CD4-positive, alpha-beta T cell treated with Interferon gamma for 1 hour (primary cell): ENCODE results near the gene APOA4.

Experiments used
- DNase-seq: peaks from one replicate; pipeline ENCODE4 v3.0.0-alpha.2; 2020

The APOA4 gene

DNA sequence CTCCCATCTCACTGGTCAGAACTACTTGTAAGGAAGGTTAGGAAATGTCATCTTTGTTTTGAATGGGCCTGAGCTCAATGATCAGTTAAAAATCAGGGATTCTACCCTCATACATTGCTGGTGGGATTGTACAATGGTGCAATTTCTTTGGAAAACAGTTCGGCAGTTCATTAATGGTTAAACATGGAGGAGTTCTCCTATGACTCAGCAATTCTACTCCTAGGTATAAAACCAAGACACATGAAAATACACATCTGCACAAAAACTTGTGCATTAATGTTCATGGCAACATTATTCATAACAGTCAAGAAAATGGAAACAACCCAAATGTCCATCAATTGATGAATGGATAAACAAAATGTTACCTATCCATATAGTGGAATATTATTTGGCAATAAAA lies 26.6 kb downstream of the APOA4 start:
- no peak for DNase-seq

- no peak for DNase-seq
Observed at GRCh38 chr11:116794851-116795250, 28.3 kb downstream of the APOA4 start.

GRCh38 chr11:116793772-116794097 lies 29.4 kb downstream of the APOA4 start:
- DNase-seq: no peak

DNA sequence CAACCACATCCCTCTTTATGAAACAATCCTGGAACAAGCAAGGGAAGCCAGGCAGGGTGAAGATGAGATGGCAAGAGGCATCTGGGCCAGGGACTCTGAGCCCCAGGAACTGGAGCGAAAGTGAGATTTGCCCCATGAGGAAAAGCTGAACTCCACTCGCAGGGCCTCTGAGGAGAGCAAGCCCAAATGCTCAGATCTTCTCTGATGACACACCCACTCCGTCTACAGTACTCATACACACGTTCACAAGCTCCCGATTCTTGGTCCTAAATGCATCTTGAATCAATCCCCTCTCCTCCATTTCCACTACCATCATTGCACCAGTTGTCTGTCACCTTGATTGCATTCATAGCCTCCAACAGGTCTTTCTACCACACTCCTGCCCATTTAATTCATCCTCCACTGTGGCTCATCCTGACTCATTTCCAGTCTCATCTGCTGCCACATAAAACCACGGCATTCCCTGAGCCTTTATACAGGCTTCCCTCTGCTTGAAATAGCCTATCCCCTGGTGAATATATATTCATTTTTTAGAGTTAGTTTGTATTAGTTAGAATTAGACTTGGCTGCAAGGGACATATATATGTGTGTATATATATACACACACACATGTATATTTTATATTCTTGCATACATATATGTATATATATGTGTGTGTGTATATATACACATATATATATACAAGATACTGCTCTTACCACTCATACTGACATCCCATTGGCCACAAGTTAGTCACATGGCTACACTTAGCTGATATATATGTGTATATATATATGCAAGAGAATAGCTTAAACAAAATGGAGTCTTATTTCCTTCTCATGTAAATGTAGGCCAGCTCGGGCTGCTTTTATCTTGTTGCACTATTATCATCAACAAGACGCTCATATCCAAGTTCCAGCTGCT lies 30.0 kb downstream of the APOA4 start:
- no peak for DNase-seq

DNA sequence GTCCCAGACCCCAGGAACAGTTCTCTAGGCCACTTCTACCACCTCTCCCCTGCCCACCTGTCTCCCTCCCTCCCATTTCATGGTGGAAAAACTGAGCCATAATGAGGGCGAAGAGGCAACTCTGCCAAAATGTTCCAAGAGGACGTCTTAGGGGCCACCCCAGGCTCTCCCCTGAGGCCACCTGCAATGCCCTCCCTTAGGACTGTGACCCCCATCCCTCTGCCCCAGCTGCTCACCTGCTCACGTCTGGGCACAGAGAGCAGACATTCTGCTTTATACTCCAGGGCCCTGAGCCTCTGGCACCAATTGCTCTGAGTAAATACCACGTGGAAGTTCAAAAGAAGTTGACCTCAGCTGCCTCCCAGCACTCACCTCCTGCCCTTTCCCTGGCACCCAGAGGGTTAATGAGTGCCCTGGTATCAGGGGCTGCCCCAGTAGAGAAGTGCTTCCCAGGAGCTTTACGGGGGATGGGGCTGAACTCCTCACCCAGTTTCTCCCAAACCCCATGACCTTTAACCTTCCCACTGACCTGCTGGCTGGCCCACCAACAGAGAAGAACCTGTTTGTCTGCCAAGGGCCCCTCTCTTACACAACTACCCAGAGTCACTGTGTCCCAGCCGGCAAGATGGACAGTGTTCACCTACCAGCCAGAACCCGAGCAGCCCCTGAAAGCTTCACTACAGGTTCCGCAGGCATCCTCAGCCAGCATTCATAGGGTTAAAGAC lies 30.8 kb downstream of the APOA4 start:
- no peak for DNase-seq

GRCh38 chr11:116791813-116792143 lies 31.3 kb downstream of the APOA4 start, which contains the start of gene APOA5:
Gene APOA5, minus strand, starts transcription at chr11:116791879. Its CDS starts 19 bp downstream, at chr11:116791860.
- no peak for DNase-seq

DNA sequence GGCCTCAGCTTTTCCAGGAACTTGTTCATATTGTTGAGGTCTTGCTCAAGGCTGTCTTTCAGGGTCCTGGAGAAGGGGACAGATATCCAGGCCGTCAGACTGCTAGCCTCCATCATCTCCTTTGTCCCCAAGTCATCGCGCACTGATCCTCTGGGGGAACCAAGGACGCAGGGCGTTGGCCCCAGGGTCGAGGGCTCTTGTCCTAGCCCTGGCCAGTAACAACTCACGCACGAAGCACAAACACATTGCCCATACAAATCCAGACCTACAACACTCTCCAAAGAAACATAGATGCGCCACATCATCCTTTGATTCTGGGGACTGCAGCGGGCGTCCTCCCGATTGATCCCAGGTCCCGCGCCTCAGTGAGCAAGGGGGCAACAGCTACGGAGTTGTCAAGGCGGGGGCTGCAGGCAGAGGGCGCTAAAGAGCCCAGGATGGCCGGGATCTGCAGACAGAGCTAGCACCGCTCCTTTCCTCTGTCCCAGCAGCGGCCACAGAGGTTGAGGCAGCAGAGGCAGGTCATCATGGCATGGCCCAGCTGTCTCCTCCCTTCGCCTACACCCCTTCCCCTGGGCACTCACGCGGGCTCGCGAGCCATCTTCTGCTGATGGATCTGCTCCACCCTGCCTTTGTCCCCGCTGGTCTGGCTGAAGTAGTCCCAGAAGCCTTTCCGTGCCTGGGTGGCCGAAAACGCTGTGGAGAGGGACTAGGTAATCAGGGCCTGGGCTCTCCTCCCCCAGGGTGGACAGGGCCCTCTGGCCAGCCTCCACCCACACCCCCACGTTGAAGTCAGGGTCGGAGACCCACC lies 31.9 kb downstream of the APOA4 start:
- DNase-seq: peak; percentile 69

DNA sequence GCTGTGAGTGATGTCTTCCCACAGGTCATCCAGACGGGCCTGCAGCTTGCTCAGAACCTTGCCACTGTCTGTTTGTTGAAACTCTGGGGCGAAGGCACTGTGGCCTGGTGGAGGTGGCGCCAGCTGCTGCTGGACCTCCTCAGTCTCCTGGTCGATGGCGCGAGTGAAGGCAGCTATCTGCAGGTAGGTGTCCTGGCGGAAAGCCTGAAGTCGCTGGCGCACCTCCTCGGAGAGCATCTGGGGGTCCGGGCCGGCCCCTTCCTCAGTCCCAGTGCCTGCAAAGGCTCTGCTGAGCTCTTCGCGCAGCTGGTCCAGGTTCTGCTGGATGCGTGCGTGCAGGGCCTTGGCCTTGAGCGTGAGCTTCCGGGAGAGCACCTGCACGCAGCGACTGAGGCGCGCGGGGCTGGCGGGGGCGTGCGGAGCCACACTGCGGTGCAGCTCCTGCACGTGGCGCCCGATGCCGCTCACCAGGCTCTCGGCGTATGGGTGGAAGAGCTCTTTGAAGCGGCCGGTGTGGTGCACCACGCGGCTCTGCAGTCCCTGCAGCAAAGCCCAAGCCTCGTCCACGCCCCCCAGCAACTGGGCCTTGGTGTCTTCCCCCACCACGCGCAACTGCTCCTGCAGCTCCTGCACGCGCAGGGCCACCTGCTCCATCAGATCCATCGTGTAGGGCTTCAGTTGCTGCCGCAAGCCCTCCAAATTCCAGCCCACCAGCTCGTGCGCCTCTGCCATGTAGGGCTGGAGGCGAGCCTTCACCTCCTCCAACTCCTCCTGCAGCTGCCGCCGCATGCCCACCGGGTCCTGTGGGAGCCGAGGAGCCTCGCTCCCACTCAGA lies 32.7 kb downstream of the APOA4 start:
- no peak for DNase-seq

- DNase-seq: no peak
Observed at GRCh38 chr11:116788975-116789374, 34.1 kb downstream of the APOA4 start.

- no peak for DNase-seq
Observed at GRCh38 chr11:116788534-116788933, 34.6 kb downstream of the APOA4 start.

DNA sequence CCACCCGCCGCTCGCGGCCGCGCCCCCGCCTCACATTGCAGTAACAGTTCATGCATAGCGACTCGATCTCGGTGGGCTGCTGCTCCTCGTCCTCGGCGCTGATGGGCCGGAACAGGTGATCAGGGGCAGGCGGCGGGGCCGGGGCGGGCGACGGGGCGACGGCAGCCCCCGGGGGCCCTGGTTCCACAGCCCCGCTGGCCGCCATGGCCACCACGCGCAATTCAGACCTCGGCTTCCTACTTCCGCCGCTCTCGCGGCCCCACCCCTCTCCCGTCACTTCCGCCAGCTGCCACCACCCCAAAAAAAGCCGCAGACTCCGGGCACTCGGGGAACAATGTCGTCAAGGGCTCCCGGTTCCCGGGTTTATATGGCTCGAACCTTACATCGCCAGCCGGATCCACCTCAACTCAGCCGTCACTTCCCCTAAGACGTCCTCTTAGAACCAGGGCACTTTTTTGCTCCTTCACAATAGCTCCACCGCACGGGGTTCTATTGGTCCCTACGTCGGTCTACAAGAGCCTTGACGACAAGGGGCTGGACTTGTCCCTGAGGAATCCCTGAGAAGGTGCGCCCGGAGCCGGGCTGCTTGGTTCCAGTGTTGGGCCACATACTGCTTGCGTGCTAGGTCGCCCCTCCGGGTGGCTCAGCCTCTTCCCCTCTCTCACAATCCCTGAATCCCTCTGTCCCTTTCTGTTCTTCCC lies 35.2 kb downstream of the APOA4 start, which contains the start of gene ZPR1:
Gene ZPR1 (minus strand): TSS at position 238 of the 701 bp plus-strand sequence. CDS start 33 bp downstream, at position 205.
- peak; percentile 84 for DNase-seq

DNA sequence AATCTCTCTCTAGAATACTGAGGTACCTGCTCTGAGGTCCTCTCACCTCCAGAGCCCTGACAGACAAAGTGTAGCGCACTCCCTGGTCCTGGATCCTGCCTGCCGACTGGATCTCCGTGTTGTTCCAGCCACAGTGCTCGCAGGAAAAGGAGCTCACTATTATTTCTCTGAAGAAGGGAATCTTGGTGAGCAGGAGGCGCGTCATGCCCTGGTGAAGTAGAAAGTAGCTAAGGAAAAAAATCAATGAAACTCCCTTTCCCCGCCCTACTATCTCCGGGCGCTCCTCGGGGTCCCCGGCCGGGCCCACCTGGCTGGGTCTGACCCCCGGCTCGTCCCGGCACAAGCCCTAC lies 35.7 kb downstream of the APOA4 start:
- DNase-seq: no peak

DNA sequence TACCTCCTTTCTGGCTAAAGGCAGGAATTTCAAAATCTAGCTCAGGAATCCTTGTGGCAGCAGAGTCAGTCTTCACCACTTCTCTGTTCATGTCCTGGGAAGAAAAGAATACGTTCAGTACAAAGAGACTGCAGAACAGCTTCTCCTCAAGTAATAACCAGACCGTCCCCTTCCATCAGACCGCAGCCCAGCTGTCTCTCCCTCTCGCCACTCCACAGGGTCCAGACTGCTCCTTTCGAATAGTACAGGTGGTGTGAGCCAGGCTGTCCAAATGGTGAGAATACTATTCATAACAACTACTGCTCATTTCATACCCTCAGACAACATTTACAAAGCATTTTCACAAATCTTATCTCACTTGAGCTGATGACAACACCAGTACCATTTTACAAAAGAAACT lies 36.1 kb downstream of the APOA4 start:
- no peak for DNase-seq

GRCh38 chr11:116786326-116786725 lies 36.8 kb downstream of the APOA4 start:
- no peak for DNase-seq

DNA sequence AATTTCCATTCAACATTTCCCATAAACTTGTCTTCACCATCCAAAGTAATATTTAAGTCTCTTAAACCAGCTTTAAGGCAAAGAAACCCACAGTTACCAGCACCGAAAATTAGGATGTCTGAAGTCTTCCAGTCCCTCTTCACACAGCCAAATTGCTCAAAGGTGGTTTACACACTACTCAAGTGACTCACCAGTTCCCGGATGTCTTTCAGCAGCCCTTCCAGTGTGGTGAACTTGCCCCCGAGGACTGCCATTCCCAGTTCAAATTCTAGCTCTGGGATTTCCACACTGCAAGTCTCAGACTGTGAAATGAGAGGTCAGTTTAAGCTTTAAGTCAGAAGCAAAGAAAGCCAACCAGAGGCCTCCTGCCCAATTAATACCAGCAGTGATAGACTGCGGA lies 40.4 kb downstream of the APOA4 start:
- no peak for DNase-seq

GRCh38 chr11:116778556-116778955 lies 44.5 kb downstream of the APOA4 start:
- no peak for DNase-seq

GRCh38 chr11:116777056-116777455 lies 46.0 kb downstream of the APOA4 start:
- no peak for DNase-seq

- DNase-seq: no peak
Observed at GRCh38 chr11:116776522-116776984, 46.6 kb downstream of the APOA4 start.

GRCh38 chr11:116775975-116776374 lies 47.1 kb downstream of the APOA4 start:
- no peak for DNase-seq

- DNase-seq: no peak
Observed at GRCh38 chr11:116774661-116775060, 48.4 kb downstream of the APOA4 start.

- DNase-seq: no peak
Observed at GRCh38 chr11:116773203-116774097, 49.7 kb downstream of the APOA4 start.
